GM12878 (cell line): ENCODE results near the gene BRD1. TPM values are rescaled to one million over a fixed set of nuclear protein-coding genes. Genes with fewer than 3 reads are reported as not detected.

Source experiments
- ATAC-seq: fragments of 200-7000 bp; cut with Tn5 transposase; 3 replicates; pipeline ENCODE4 v1.9.1; 2020; ENCODE audit warnings: mild to moderate bottlenecking, moderate library complexity
- BruUV-seq: library from RNA; stranded (reverse); fragments of 400-500 nt; replicated peaks from 2 replicates; lab custom pipeline; 2021; lab: Mats Ljungman, UMichigan
- CTCF ChIA-PET: fragments of 300-600 bp; sonication (Branson Sonifier 250); formaldehyde crosslinking; extraction: SDS; loops from one replicate; lab custom pipeline; 2021; ENCODE audit warnings: inconsistent platforms; lab: Yijun Ruan, JAX
- POLR2A ChIA-PET: fragments of 350-600 bp; formaldehyde crosslinking; extraction: SDS; loops from one replicate; lab custom pipeline; 2021; ENCODE audit warnings: inconsistent platforms; lab: Charles Lee
- RAD21 ChIA-PET: fragments of 300-600 bp; sonication (Branson Sonifier 250); formaldehyde crosslinking; loops from one replicate; lab custom pipeline; 2023; ENCODE audit warnings: antibody characterized with exemption; ENCODE audit not compliant: unreplicated experiment; lab: Charles Lee
- SMC1A ChIA-PET: fragments of 300-600 bp; sonication (Branson Sonifier 250); formaldehyde crosslinking; loops from one replicate; lab custom pipeline; 2023; ENCODE audit not compliant: unreplicated experiment, uncharacterized antibody; lab: Charles Lee
- DNase-seq: peaks from one replicate; pipeline ENCODE4 v3.0.0-alpha.2; 2011; ENCODE audit warnings: low read depth, low spot score
- FAIRE-seq: peaks from 3 replicates; lab custom pipeline; 2011; peaks lifted over from hg19 to GRCh38; lab: Jason Lieb, UNC
- H2AFZ ChIP-seq: 2 replicates; pipeline ENCODE4 v1.6.0; 2011; ENCODE audit warnings: low read depth, low read length, control low read depth; ENCODE audit not compliant: control insufficient read depth
- H3K27ac ChIP-seq: 2 replicates; pipeline ENCODE4 v1.5.1; 2011; ENCODE audit warnings: control low read depth; ENCODE audit not compliant: control insufficient read depth, insufficient read depth
- H3K27me3 ChIP-seq, 2 experiments: replicated peaks in 1 of 2; 2 replicates each; pipeline versions ENCODE4 v1.6.0 to v1.6.1; 2011; ENCODE audit warnings: low read length in 1 of 2; ENCODE audit not compliant: control insufficient read depth in 2 of 2, insufficient read depth in 2 of 2
- H3K36me3 ChIP-seq, 2 experiments: 2 replicates each; pipeline ENCODE4 v1.5.1; 2011; ENCODE audit warnings: low read length in 1 of 2; ENCODE audit not compliant: control insufficient read depth in 2 of 2, insufficient read depth in 2 of 2
- H3K4me1 ChIP-seq: 2 replicates; pipeline ENCODE4 v1.6.1; 2011; ENCODE audit warnings: mild to moderate bottlenecking, low read length, moderate library complexity, mixed read lengths; ENCODE audit not compliant: control insufficient read depth, insufficient read depth
- H3K4me2 ChIP-seq: 2 replicates; pipeline ENCODE4 v1.6.0; 2011; ENCODE audit warnings: control low read depth; ENCODE audit not compliant: control insufficient read depth, insufficient read depth
- H3K4me3 ChIP-seq: fragments of 200-600 bp; sonication (generic); 2 replicates; pipeline ENCODE4 v1.5.1; 2016
- H3K79me2 ChIP-seq: 2 replicates; pipeline ENCODE4 v1.6.0; 2011; ENCODE audit warnings: low read length; ENCODE audit not compliant: control insufficient read depth, insufficient read depth
- H3K9ac ChIP-seq: 2 replicates; pipeline ENCODE4 v1.8.0; 2011; ENCODE audit warnings: low read length, control low read depth, mixed read lengths; ENCODE audit not compliant: control insufficient read depth, insufficient read depth
- H3K9me3 ChIP-seq: replicated peaks from 3 replicates; pipeline ENCODE4 v1.5.1; 2011; ENCODE audit warnings: mild to moderate bottlenecking, low read length; ENCODE audit not compliant: control insufficient read depth, insufficient read depth
- H4K20me1 ChIP-seq: 2 replicates; pipeline ENCODE4 v1.6.0; 2011; ENCODE audit not compliant: control insufficient read depth, insufficient read depth
- E2F8 ChIP-seq: fragments of 450-650 bp; IDR thresholded peaks from 2 replicates; pipeline ENCODE4 v1.6.1; 2018; ENCODE audit warnings: mild to moderate bottlenecking, low read depth, moderate library complexity; ENCODE audit not compliant: partially characterized antibody
- GATAD2B ChIP-seq: fragments of 450-650 bp; conservative IDR thresholded peaks from 2 replicates; pipeline ENCODE4 v1.6.1; 2017; ENCODE audit warnings: low read depth, mild to moderate bottlenecking, moderate library complexity
- NFYB ChIP-seq: IDR thresholded peaks from 2 replicates; pipeline ENCODE4 v1.6.1; 2011; ENCODE audit warnings: low read depth, mild to moderate bottlenecking, low read length, improper control_type of control experiment, moderate library complexity; ENCODE audit not compliant: insufficient read depth
- POLR2A ChIP-seq: IDR thresholded peaks from 2 replicates; pipeline ENCODE4 v1.6.1; 2011; ENCODE audit warnings: low read depth, mild to moderate bottlenecking, low read length
- POLR2AphosphoS2 ChIP-seq: IDR thresholded peaks from 2 replicates; pipeline ENCODE4 v1.6.1; 2011; ENCODE audit warnings: low read depth, mild to moderate bottlenecking, low read length, improper control_type of control experiment, moderate library complexity
- POLR2AphosphoS5 ChIP-seq: IDR thresholded peaks from 2 replicates; pipeline ENCODE4 v1.6.1; 2011; ENCODE audit warnings: mild to moderate bottlenecking, low read length, inconsistent platforms
- SP1 ChIP-seq: IDR thresholded peaks from one replicate; pipeline ENCODE4 v1.6.1; 2011; ENCODE audit warnings: low read depth, low read length
- WRNIP1 ChIP-seq: IDR thresholded peaks from 2 replicates; pipeline ENCODE4 v1.6.1; 2011; ENCODE audit warnings: low read depth, low read length, improper control_type of control experiment, borderline replicate concordance
- WGBS: methylation state at CpG from one replicate; pipeline ENCODE4 v1.1.6; 2016; ENCODE audit warnings: low lambda C conversion rate; ENCODE audit not compliant: insufficient replicate concordance, insufficient coverage; ENCODE audit errors: missing lambda C conversion rate; 5-methylcytosine and 5-hydroxymethylcytosine counted together
- in situ Hi-C: fragments of 300-500 bp; cut with MboI; formaldehyde crosslinking; loops from 9 replicates; pipeline ENCODE4 v1.14.3; 2018; ENCODE audit warnings: mixed read lengths
- intact Hi-C: fragments of 100-400 bp; cut with micrococcal nuclease; formaldehyde crosslinking; loops from one replicate; pipeline ENCODE4 v1.14.2; 2022; ENCODE audit not compliant: unreplicated experiment
- polyA plus RNA-seq, 11 experiments: library from polyadenylated mRNA; depleted of rRNA in 4 of 11; unstranded in 6 of 11; stranded (reverse) in 5 of 11; fragments of >200 nt; fragmentation: Nextera tagmentation in 4 of 11; fragmentation: Illumina TruSeq in 1 of 11; extraction: Ambion mirVana in 4 of 11; extraction: Trizol in 1 of 11; gene quantifications; 1 replicate in 1 of 11; 2 replicates in 10 of 11; pipeline versions ENCODE4 v1.2.1 to v1.2.3, GENCODE V29; 2011 to 2016; ENCODE audit warnings: inconsistent platforms in 2 of 11, missing spikeins in 2 of 11, low read depth in 1 of 11
- total RNA-seq, 4 experiments: library from RNA; depleted of rRNA in 3 of 4; stranded (reverse); fragments of >200 nt in 3 of 4; fragmentation: Illumina TruSeq in 1 of 4; extraction: Trizol in 1 of 4; gene quantifications; 2 replicates each; pipeline versions ENCODE4 v1.2.1 to v1.2.3, GENCODE V29; 2013 to 2021

BRD1 gene
- total and polyA plus RNA-seq, 10 of the 15 experiments (the other 5 are each of a cell fraction or from before 2014, with no cell fraction given): 0.90 to 26.4 (median 7.1) TPM

DNA sequence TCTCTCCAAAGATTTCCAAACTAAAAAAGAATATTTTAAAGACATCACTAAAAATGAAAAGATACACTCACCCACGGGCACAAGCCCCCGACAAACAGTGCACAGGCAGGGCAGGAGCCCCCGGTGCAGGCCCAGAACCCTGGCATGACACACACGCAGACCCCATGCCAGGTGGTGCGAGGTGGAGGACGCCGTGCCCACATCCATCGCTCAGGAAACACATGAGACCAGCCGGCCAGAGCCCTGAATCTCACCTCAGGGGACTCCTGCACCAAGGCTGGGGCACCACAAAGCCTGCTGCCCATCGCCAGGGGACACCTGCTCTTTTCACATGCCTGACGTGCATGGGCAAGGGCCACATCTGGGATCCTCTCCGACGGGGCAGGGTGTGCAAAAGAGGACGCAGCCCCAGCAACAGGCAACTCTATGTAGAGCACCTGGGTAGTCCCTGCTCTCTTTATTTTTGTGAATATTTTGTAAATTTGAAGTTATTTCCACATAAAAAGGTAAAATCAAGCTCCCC is 13.4 kb downstream of the BRD1 start:
- CTCF ChIA-PET: no interaction called here
- Histone ChIP-seq H3K4me2 (no peak overlapping the region), H3K36me3 (peaks cover 12 to 24% of the 10 kb centered on the region in 2 experiments), H3K9ac (no peak overlapping the region), H2AFZ (no peak overlapping the region), H3K4me1 (peaks cover 8% of the 10 kb centered on the region), H3K9me3 (no peaks in the 10 kb centered on the region), H3K27me3 (no peaks in the 10 kb centered on the region), H3K4me3 (no peak overlapping the region), H3K27ac (no peak overlapping the region), H3K79me2 (peaks cover 68% of the 10 kb centered on the region), H4K20me1 (peaks cover 8% of the 10 kb centered on the region)
- POLR2A ChIA-PET: no interaction called here
- no TSS peak for BruUV-seq
- in situ Hi-C loops (no loop called here), intact Hi-C loops (no loop called here)
- DNase-seq (no peak), FAIRE-seq (no peak), ATAC-seq (no peak)
- RAD21 ChIA-PET: no interaction called here
- SMC1A ChIA-PET: no interaction called here
- 97% methylated on average over 14 of the region's 14 CpGs for WGBS
- no peak for TF ChIP-seq POLR2AphosphoS2
- TF ChIP-seq GATAD2B: no peak
- TF ChIP-seq SP1: no peak
- peak; percentile 21; the same call in 1 of the 2 replicates for TF ChIP-seq POLR2A

DNA sequence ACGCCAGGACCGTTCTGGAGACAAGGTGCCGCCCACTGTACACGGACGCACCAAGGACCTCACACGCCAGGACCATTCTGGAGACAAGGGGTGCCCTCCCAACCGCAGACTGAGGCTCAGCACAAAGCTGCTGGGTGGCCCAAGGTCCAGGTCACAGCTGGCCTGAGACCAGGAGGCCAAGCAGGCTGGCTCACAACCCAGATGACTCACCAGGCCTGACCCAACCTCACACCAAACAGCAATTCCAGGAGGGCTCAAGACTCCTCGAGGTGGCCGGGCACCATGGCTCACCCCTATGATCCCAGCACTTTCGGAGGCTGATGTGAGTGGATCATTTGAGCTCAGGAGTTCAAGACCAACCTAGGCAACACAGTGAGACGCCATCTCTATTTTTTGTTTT is 14.8 kb downstream of the BRD1 start:
- no peaks in the 10 kb centered on the region for H3K27me3 ChIP-seq
- H3K79me2 ChIP-seq: peaks cover 74% of the 10 kb centered on the region
- ATAC-seq (no peak; the same call in 2 of the 3 replicates), FAIRE-seq (no peak), DNase-seq (no peak)
- no peak overlapping the region for H3K4me3 ChIP-seq
- peaks cover 8% of the 10 kb centered on the region for H3K4me1 ChIP-seq
- H3K36me3 ChIP-seq: peaks cover 12 to 25% of the 10 kb centered on the region in 2 experiments
- no peak overlapping the region for H2AFZ ChIP-seq
- TF ChIP-seq E2F8 (no peak), NFYB (no peak), WRNIP1 (no peak), POLR2AphosphoS5 (peak; percentile 27; the same call in 1 of the 2 replicates)
- no peak overlapping the region for H3K4me2 ChIP-seq
- no peaks in the 10 kb centered on the region; the same call in 2 of the 3 replicates for H3K9me3 ChIP-seq
- peaks cover 5% of the 10 kb centered on the region for H4K20me1 ChIP-seq
- 96% methylated on average over 11 of the region's 11 CpGs for WGBS
- in situ Hi-C loops: no loop called here
- intact Hi-C loops: no loop called here
- ChIA-PET RAD21 (interaction anchor here (0.6 kb wide), 1 partner anchor 807 kb away, joined by 3 read pairs; no protein-coding TSS in a partner anchor), SMC1A (interaction anchor here (1.5 to 1.7 kb wide), 2 partner anchors 8 to 68 kb away, joined by 5 to 6 read pairs; no protein-coding TSS in a partner anchor), POLR2A (interaction anchor here (0.6 to 1.1 kb wide), 2 partner anchors 8 to 49 kb away, joined by 3 to 4 read pairs; no protein-coding TSS in a partner anchor), CTCF (interaction anchor here (0.6 to 2.0 kb wide), 3 partner anchors 9 to 56 kb away, joined by 3 to 6 read pairs (median 3); no protein-coding TSS in a partner anchor)
- no peak overlapping the region for H3K27ac ChIP-seq
- H3K9ac ChIP-seq: no peak overlapping the region
- BruUV-seq: no TSS peak
